Measurements from ENCODE around the gene FGFRL1.

Gene FGFRL1

GRCh38 chr4:1023075-1023640, 11.7 kb downstream of the FGFRL1 start:
- DNase-seq (ENCODE audit: low read depth): no peak

DNA sequence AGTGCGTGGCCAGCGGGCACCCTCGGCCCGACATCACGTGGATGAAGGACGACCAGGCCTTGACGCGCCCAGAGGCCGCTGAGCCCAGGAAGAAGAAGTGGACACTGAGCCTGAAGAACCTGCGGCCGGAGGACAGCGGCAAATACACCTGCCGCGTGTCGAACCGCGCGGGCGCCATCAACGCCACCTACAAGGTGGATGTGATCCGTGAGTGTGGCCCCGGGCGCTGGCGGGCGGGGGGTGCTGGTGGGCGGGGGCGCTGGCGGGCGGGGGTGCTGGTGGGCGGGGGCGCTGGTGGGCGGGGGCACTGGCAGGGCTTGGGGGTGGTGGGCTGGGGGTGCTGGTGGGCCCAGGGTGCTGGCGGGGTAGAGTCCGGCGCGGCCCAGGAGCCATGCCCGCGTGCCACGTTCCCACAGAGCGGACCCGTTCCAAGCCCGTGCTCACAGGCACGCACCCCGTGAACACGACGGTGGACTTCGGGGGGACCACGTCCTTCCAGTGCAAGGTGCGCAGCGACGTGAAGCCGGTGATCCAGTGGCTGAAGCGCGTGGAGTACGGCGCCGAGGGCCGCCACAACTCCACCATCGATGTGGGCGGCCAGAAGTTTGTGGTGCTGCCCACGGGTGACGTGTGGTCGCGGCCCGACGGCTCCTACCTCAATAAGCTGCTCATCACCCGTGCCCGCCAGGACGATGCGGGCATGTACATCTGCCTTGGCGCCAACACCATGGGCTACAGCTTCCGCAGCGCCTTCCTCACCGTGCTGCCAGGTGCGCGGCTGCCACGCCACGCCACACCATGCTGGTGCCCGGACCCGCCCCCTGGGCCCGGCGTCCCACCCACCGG, 12.7 kb downstream of the FGFRL1 start:
- no peak for DNase-seq (ENCODE audit: low read depth)

DNA sequence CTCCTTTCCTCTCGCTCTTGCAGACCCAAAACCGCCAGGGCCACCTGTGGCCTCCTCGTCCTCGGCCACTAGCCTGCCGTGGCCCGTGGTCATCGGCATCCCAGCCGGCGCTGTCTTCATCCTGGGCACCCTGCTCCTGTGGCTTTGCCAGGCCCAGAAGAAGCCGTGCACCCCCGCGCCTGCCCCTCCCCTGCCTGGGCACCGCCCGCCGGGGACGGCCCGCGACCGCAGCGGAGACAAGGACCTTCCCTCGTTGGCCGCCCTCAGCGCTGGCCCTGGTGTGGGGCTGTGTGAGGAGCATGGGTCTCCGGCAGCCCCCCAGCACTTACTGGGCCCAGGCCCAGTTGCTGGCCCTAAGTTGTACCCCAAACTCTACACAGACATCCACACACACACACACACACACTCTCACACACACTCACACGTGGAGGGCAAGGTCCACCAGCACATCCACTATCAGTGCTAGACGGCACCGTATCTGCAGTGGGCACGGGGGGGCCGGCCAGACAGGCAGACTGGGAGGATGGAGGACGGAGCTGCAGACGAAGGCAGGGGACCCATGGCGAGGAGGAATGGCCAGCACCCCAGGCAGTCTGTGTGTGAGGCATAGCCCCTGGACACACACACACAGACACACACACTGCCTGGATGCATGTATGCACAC, 13.6 kb downstream of the FGFRL1 start:
- no peak for DNase-seq (ENCODE audit: low read depth)

- no peak for DNase-seq (ENCODE audit: low read depth)
Observed at GRCh38 chr4:1026115-1026514, 14.7 kb downstream of the FGFRL1 start.

GRCh38 chr4:1027219-1027914, 15.9 kb downstream of the FGFRL1 start:
- no peak for DNase-seq (ENCODE audit: low read depth)

GRCh38 chr4:1027915-1028238, 16.5 kb downstream of the FGFRL1 start:
- DNase-seq (ENCODE audit: low read depth): no peak

DNA sequence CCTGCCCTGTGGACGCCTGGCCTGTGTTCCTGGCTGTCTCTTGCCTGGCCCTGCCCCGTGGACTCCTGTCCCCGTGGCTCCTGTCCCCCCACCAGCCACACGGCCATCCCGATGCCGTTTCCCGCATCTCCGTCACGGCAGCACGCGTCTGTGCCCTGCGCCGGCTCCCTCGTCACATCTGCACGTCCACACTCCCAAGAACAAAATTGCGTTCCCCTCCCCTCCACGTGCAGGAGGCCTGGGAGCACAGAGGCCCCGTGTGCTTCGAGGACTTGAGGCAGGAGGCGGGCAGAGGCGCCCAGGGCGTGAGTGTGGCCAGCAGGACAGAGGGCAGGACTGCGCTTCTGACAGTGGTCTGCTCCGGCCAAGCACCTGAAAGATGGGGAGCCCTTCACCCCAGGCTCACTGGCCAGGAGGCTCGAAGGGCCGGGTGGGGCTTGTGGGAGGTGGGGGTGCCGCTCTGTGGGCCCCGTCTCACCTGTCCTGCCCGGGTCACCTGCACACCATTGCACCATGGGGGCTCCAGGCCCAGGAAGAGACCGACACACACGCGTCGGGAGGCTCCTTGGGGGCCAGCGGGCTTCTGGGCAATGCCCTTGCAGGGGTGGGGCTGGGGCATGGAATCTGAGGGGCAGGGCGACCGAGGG, 17.3 kb downstream of the FGFRL1 start:
- no peak for DNase-seq (ENCODE audit: low read depth)

GRCh38 chr4:1029529-1029928, 18.1 kb downstream of the FGFRL1 start:
- no peak for DNase-seq (ENCODE audit: low read depth)

DNA sequence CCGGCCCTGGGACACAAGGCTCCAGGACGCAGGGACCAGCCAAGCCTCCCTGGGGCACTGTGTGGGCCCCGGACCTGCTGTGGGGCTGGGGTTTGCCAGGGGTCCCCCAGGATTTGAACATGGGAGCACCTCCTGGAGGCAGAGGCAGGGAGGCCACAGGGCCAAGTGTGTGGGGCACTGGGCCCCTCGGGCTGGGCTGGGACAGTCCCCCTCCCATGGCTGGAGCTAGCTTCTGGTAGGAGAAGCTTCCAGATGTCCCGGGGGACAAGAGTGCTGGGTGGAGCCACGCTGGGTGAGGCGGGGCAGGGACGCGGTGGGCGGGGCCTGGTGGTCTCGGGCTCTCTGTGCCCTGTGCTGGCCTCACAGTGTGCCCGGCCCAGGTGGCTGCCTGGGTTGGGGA, 18.6 kb downstream of the FGFRL1 start:
- no peak for DNase-seq (ENCODE audit: low read depth)

DNA sequence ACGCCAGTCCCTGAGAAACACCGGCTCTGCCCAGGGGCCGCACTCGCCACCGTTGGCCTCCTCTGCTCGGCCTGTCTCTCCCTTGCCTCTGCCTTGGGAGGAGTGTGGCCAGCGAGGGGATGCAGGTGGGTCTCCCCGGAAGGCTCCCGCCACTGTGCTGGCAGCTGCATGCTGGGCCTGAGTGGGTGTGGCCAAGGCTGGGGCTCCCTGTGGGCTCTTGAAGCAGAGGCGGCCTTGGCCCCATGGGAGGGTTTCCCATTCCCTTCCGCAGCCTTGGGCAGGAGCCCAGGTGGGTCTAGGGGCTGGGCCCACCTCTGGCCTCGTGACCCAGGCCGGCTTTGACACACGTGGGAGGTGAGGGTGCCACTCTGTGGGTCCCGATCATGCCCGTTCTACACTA, 19.1 kb downstream of the FGFRL1 start:
- no peak for DNase-seq (ENCODE audit: low read depth)

- no peak for DNase-seq (ENCODE audit: low read depth)
Observed at GRCh38 chr4:1031346-1031745, 19.9 kb downstream of the FGFRL1 start.

DNA sequence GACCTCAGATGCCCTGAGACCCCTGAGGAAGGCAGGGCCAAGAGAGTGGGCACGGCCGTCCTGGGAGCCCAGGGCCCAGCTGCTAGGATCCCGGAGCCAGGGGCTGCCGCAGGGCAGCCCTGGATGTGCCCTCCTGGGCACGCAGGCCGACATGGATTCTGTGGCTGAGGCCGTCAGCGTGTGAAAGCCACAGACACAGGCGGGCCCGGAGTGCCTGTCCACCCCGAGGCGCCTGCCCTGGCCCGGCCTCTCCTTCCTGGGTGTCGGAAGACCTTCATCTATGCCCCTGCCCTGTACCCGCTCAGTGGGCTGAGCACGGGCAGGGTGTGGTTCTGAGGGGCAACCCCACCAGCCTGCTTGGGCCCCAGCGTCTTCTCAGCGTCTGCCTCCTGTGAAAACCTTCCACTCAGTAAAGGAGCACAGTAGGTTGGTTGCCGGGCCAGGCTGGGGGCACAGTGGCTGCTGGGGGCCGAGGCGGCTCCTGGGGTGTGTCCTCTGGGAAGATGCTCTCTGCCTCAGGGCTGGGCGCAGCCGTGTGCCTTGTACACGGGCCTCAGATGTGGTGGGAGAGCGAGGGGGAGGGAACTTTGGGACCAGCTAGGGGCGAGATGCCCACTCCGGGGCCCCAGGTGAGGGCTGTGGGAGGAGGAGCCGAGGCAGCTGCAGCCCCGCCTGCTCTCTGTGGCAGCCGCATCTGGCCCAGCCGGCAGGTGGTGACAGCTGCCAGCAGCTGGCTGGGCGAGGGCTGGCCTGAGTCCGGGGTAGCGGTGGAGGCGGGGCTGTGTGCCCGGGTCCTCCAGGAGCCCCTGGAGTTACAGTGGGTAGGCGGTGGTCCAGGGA, 20.8 kb downstream of the FGFRL1 start:
- no peak for DNase-seq (ENCODE audit: low read depth)

GRCh38 chr4:1032861-1033260, 21.4 kb downstream of the FGFRL1 start:
- no peak for DNase-seq (ENCODE audit: low read depth)

DNA sequence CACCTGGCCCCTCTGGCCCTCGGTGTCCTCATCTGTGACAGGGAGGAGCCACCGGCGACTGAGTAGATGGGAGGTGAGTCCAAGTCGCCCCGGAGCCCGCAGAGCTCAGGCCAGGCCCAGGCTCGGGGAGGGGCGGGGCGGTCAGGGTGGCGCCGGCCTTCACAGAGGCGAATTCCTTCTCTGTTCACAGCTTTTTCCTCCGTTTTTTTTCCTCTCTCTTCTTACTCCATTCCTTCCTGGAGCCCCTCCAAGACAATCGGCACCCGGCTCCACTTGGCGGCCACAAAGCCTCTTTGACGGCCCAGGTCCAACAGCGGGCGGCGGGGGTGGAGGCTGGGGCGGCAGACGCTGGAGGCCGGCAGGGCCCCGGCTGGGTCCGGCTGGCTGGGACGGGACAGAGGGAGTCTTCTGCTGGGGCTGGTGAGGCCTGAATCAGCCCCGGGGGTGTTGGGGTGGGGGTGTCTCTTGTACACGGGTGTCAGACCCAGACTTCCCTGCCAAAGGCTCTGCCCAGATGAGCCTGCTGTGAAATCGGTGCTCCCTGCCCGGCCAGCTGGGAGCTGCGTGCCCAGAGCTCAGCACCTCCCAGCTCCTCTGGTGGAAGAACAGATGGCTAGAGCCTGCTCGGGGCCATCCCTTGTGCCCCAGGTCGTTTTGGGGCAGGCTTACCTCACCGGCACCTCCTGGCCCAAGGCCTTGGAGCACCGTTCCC, 22.6 kb downstream of the FGFRL1 start:
- peak; percentile 56 for DNase-seq (ENCODE audit: low read depth)

- DNase-seq (ENCODE audit: low read depth): no peak
Observed at GRCh38 chr4:1035510-1035909, 24.1 kb downstream of the FGFRL1 start.

- no peak for DNase-seq (ENCODE audit: low read depth)
Observed at GRCh38 chr4:1036095-1036494, 24.7 kb downstream of the FGFRL1 start.

DNA sequence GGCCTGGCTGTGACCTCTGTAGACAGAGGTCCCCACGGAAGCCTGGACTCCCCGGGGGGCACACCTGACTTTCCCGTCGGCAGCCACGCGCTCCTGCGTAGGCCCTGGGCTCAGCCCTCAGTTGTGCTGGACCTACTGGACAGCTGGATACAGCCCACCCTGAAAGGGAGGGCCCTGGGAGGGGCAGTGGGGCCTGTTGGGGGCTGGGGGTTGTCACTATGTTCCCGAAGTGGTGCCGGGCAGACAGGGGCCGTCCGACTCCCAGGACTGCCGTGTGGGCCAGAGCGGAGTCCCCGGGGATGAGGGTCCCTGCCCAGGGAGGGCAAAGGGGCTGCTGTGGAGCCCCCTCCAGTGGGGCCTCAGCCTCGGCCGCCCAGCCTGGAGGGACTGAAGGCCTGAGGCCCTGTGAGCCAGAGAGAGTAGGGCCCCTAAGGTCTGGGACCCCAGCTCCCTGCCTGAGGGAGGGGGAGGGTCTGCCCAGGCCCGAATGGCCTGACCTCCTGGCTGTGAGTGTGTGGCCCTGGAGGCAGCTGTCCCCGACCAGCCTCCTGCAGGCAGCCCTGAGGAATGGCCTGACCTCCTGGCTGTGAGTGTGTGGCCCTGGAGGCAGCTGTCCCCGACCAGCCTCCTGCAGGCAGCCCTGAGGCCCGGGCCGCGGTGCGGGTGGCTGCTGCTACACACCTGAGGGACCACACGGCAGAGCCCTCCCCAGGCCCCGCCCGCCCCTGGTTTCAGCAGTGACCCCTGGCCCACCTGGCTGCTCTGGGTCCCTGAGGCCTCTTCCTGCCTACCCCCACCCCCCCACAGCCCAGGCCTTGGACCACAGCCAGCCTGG, 25.8 kb downstream of the FGFRL1 start:
- no peak for DNase-seq (ENCODE audit: low read depth)

DNA sequence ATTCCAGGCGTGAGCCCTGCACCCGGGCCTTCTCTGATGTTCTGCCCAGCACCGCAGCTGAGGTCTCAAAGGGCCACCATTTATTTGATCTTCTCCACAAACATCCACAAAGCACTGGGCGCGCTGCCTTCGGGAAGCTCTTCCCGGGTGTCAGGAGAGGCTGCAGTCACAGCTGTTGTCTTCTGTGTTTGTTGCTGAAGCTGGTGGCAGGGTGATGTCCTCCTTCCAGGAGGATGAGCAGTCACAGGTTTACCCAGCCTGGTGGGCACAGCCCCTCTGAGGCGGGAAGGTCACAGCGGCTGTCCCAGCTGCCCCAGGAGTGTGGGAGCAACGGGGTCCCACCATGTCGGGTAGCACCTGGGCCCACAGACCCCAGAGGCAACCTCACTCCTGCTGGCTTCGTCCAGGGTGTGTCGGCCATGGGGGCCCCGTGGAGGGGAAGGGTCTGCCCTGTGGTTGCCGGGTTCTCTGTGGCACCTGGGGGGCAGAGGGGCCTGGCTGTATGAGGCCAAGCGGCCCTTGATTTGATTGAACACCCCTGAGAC, 27.6 kb downstream of the FGFRL1 start:
- no peak for DNase-seq (ENCODE audit: low read depth)

DNA sequence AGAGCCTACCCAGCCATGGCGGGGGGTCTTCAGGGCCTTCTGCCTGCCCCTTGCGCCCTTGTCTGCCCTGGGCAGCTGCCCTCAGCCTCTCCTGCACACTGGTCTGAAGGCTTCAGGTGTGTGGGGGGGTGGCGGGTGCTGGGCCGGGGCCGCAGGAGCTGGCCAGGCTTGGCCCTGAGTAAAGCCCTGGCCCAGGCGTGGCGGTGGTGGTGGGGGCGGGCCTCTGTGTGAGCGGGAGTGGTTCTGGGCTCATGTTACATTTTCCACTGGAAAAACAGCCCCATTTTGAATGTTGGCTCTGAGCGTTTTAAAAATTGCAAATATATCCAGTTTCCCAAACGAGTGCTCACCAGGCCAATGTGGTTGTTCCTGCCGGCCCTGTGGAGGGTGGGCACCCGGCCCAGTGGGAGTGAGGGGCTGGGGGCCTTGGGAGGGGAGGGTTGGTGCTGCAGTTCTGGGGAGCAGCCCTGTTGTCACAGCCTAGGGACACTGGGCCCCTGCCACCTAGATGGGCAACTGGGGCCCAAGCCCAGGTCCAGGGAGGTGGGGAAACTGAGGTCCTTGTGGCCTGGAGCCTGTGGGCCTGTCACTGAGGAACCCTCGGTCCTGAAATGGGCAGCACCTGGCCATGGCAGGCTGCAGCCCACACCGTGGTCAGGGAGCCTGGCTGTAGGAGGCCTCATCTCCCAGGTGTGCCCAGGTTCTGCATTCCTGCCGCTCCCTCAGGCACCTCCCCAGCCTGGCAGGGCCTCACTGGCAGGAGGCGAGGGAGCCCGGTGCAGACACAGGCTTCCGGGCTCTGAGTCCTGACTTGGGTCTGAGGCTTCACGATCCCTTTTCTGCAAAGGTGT, 28.3 kb downstream of the FGFRL1 start:
- DNase-seq (ENCODE audit: low read depth): no peak

All from GM04504 (cell line).